NT2/D1 (cell line): ENCODE data around the gene ARHGAP5.

Experiments
- DNase-seq: peaks from one replicate; pipeline ENCODE4 v3.0.0-alpha.2; 2011; ENCODE audit warnings: low read depth, low spot score
- H3K27me3 ChIP-seq: 2 replicates; pipeline ENCODE4 v1.6.0; 2011; ENCODE audit warnings: mild to moderate bottlenecking; ENCODE audit not compliant: insufficient read length, insufficient read depth
- H3K36me3 ChIP-seq: 2 replicates; pipeline ENCODE4 v1.6.1; 2011; ENCODE audit warnings: mild to moderate bottlenecking, low read length, mixed read lengths; ENCODE audit not compliant: insufficient read depth, insufficient read length
- H3K4me1 ChIP-seq: 2 replicates; pipeline ENCODE4 v1.5.1; 2011; ENCODE audit not compliant: insufficient read depth, insufficient read length
- H3K4me3 ChIP-seq: 2 replicates; pipeline ENCODE4 v1.5.1; 2011; ENCODE audit warnings: low read depth; ENCODE audit not compliant: insufficient read length
- H3K9ac ChIP-seq: 2 replicates; pipeline ENCODE4 v1.6.0; 2011; ENCODE audit warnings: low read depth; ENCODE audit not compliant: insufficient read length
- H3K9me3 ChIP-seq: 2 replicates; pipeline ENCODE4 v1.5.1; 2011; ENCODE audit warnings: mild to moderate bottlenecking, low read length; ENCODE audit not compliant: insufficient read depth
- SUZ12 ChIP-seq: IDR thresholded peaks from 2 replicates; pipeline ENCODE4 v1.6.1; 2011; ENCODE audit not compliant: insufficient read length, insufficient read depth; ENCODE audit errors: extremely low read depth
- YY1 ChIP-seq: IDR thresholded peaks from 2 replicates; pipeline ENCODE4 v1.6.1; 2011; ENCODE audit not compliant: insufficient read length, insufficient read depth
- ZNF274 ChIP-seq: IDR thresholded peaks from 2 replicates; pipeline ENCODE4 v1.6.1; 2011; ENCODE audit warnings: mild to moderate bottlenecking, low read depth, low read length

Gene ARHGAP5

GRCh38 chr14:32083789-32084188 lies 6.7 kb downstream of the ARHGAP5 start:
- TF ChIP-seq ZNF274 (no peak), SUZ12 (no peak), YY1 (no peak)
- Histone ChIP-seq H3K9ac (no peak overlapping the region), H3K9me3 (no peaks in the 10 kb centered on the region), H3K27me3 (no peaks in the 10 kb centered on the region), H3K4me3 (no peak overlapping the region), H3K4me1 (no peaks in the 10 kb centered on the region), H3K36me3 (no peaks in the 10 kb centered on the region)
- DNase-seq: no peak

DNA sequence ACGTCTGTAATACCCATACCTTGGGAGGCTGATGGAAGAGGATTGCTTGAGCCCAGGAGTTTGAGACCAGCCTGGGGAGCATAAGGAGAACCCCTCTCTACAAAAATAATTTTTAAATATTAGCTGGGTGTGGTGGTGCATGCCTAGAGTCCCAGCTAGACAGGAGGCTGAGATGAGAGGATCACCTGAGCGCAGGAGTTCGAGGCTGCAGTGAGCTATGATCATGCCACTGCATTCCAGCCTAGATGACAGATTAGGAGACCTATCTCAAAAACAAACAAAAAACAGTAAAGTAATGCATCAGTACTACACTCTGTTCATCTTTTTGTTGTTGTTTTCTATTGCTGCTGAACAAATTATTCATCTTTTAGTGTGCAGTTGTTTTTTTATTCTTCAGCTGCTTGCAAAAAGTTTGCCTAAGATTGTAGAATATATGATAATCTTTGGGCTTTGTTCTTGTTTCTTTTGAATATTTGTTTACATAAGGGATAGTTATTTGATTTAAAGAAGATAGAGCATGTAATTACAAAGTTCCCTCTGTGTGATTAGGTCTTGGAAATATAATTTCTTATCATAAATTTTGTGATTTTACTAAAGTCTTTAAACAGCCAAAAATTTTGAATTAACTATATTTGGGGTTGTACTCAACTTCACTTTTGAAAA lies 8.2 kb downstream of the ARHGAP5 start:
- Histone ChIP-seq H3K9ac (no peak overlapping the region), H3K4me1 (no peaks in the 10 kb centered on the region)

GRCh38 chr14:32085845-32086383 lies 8.8 kb downstream of the ARHGAP5 start:
- DNase-seq: no peak
- no peak overlapping the region for H3K9ac ChIP-seq
- no peak for TF ChIP-seq YY1

More for the DNA sequence above, 8.2 kb downstream of the ARHGAP5 start:
- DNase-seq: no peak
- TF ChIP-seq ZNF274 (no peak), SUZ12 (no peak), YY1 (no peak)
- Histone ChIP-seq H3K4me3 (no peak overlapping the region), H3K36me3 (peaks cover under 1% of the 10 kb centered on the region), H3K27me3 (no peaks in the 10 kb centered on the region), H3K9me3 (no peaks in the 10 kb centered on the region)

GRCh38 chr14:32087173-32087861 lies 10.2 kb downstream of the ARHGAP5 start:
- DNase-seq: no peak
- H3K36me3 ChIP-seq: peaks cover 20% of the 10 kb centered on the region
- no peaks in the 10 kb centered on the region for H3K4me1 ChIP-seq
- H3K27me3 ChIP-seq: no peaks in the 10 kb centered on the region
- no peak overlapping the region for H3K4me3 ChIP-seq
- no peak overlapping the region for H3K9ac ChIP-seq
- TF ChIP-seq ZNF274 (no peak), SUZ12 (no peak), YY1 (no peak)
- no peaks in the 10 kb centered on the region for H3K9me3 ChIP-seq

More at GRCh38 chr14:32085845-32086383, 8.8 kb downstream of the ARHGAP5 start:
- H3K9me3 ChIP-seq: no peaks in the 10 kb centered on the region
- H3K4me1 ChIP-seq: no peaks in the 10 kb centered on the region
- H3K27me3 ChIP-seq: no peaks in the 10 kb centered on the region
- peaks cover 6% of the 10 kb centered on the region for H3K36me3 ChIP-seq
- no peak overlapping the region for H3K4me3 ChIP-seq

DNA sequence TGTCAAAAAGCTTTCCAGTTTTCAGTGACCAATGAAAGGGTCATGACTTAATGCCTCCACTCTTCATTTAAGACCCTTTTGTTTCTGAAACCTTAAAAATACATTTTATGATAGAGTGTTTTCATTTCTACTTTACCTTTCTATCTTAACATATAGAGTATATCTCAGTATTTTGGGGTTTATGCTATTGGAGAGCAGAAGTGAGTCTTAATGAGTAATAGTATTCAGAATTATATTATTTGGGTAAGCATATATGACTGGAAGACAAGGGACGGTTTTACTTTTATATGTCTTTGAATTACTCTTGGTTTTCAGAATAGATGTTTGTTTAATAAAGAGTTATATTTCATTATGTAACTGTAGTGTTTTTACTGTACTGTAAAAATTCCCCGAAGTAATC lies 10.8 kb downstream of the ARHGAP5 start:
- no peak for DNase-seq
- no peak overlapping the region for H3K4me3 ChIP-seq
- H3K36me3 ChIP-seq: peaks cover 25% of the 10 kb centered on the region
- H3K27me3 ChIP-seq: no peaks in the 10 kb centered on the region
- H3K9me3 ChIP-seq: no peaks in the 10 kb centered on the region
- H3K4me1 ChIP-seq: no peaks in the 10 kb centered on the region
- no peak overlapping the region for H3K9ac ChIP-seq
- TF ChIP-seq SUZ12: no peak
- no peak for TF ChIP-seq ZNF274
- no peak for TF ChIP-seq YY1

DNA sequence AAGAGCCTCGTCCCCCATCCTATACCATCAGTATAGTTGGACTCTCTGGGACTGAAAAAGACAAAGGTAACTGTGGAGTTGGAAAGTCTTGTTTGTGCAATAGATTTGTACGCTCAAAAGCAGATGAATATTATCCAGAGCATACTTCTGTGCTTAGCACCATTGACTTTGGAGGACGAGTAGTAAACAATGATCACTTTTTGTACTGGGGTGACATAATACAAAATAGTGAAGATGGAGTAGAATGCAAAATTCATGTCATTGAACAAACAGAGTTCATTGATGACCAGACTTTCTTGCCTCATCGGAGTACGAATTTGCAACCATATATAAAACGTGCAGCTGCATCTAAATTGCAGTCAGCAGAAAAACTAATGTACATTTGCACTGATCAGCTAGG lies 13.6 kb downstream of the ARHGAP5 start:
- Histone ChIP-seq H3K36me3 (peaks cover 44% of the 10 kb centered on the region), H3K9ac (no peak overlapping the region), H3K4me3 (no peak overlapping the region), H3K4me1 (no peaks in the 10 kb centered on the region), H3K9me3 (no peaks in the 10 kb centered on the region), H3K27me3 (no peaks in the 10 kb centered on the region)
- no peak for DNase-seq
- TF ChIP-seq ZNF274 (no peak), SUZ12 (no peak), YY1 (no peak)

GRCh38 chr14:32099473-32099872 lies 22.4 kb downstream of the ARHGAP5 start:
- TF ChIP-seq YY1: no peak
- no peak for TF ChIP-seq SUZ12
- TF ChIP-seq ZNF274: no peak
- Histone ChIP-seq H3K9ac (no peak overlapping the region), H3K36me3 (peaks cover 22% of the 10 kb centered on the region), H3K27me3 (no peaks in the 10 kb centered on the region), H3K4me1 (no peaks in the 10 kb centered on the region), H3K9me3 (no peaks in the 10 kb centered on the region), H3K4me3 (no peak overlapping the region)
- DNase-seq: no peak
